ENCODE measurements around the gene RALGDS.
"Not testable (repeated sequence)": the region's sequence is repeated elsewhere in the genome, so short reads cannot be mapped to it uniquely, and the experiment has no call there.

RALGDS gene

DNA sequence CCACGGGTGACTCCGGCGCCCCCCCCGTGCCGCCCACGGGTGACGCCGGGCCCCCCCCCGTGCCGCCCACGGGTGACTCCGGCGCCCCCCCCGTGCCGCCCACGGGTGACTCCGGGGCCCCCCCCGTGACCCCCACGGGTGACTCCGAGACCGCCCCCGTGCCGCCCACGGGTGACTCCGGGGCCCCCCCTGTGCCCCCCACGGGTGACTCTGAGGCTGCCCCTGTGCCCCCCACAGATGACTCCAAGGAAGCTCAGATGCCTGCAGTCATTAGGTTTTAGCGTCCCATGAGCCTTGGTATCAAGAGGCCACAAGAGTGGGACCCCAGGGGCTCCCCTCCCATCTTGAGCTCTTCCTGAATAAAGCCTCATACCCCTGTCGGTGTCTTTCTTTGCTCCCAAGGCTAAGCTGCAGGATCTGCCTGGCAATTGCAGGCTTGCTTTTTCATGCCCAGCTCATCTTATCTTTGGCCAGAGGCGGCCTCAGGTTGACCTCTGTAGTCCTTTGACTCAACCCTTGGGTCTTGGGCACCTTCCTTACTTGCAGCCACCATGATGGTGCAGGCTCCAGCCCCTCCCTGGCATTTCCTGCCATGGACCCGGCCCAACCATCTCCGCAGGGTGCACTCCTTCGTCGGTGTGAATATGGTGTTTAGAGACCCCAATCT, 49.4 kb downstream of the RALGDS start:
- TF ChIP-seq, protein P1, sequence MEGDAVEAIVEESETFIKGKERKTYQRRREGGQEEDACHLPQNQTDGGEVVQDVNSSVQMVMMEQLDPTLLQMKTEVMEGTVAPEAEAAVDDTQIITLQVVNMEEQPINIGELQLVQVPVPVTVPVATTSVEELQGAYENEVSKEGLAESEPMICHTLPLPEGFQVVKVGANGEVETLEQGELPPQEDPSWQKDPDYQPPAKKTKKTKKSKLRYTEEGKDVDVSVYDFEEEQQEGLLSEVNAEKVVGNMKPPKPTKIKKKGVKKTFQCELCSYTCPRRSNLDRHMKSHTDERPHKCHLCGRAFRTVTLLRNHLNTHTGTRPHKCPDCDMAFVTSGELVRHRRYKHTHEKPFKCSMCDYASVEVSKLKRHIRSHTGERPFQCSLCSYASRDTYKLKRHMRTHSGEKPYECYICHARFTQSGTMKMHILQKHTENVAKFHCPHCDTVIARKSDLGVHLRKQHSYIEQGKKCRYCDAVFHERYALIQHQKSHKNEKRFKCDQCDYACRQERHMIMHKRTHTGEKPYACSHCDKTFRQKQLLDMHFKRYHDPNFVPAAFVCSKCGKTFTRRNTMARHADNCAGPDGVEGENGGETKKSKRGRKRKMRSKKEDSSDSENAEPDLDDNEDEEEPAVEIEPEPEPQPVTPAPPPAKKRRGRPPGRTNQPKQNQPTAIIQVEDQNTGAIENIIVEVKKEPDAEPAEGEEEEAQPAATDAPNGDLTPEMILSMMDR (IDR thresholded peaks at IDR 0.05; ENCODE audit: extremely low read depth, missing control alignments): no peak
- no peak for DNase-seq (ENCODE audit: low spot score)

GRCh38 chr9:133070985-133071384, 50.1 kb downstream of the RALGDS start:
- not testable (repeated sequence) for DNase-seq (ENCODE audit: low spot score)

GRCh38 chr9:133070500-133070961, 50.5 kb downstream of the RALGDS start:
- not testable (repeated sequence) for DNase-seq (ENCODE audit: low spot score)

GRCh38 chr9:133068431-133068830, 52.6 kb downstream of the RALGDS start:
- not testable (repeated sequence) for DNase-seq (ENCODE audit: low spot score)

GRCh38 chr9:133067813-133068212, 53.2 kb downstream of the RALGDS start:
- TF ChIP-seq, protein P1 (IDR thresholded peaks at IDR 0.05; ENCODE audit: extremely low read depth, missing control alignments): no peak
- no peak for DNase-seq (ENCODE audit: low spot score)

DNA sequence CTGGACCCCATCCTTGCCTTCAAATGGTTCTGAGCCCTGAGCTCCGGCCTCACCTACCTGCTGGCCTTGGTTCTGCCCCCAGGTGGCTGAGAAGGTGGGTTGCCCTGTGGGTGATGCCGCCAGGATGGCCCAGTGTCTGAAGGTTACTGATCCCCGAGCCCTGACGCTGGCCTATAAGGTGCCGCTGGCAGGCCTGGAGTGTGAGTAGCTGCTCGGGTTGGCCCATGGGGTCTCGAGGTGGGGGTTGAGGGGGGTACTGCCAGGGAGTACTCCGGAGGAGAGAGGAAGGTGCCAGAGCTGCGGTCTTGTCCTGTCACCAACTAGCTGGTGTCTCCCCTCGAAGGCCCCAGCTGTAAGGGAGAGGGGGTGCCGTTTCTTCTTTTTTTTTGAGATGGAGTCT, 54.0 kb downstream of the RALGDS start:
- DNase-seq (ENCODE audit: low spot score): no peak
- TF ChIP-seq, protein P1 (IDR thresholded peaks at IDR 0.05; ENCODE audit: extremely low read depth, missing control alignments): no peak

DNA sequence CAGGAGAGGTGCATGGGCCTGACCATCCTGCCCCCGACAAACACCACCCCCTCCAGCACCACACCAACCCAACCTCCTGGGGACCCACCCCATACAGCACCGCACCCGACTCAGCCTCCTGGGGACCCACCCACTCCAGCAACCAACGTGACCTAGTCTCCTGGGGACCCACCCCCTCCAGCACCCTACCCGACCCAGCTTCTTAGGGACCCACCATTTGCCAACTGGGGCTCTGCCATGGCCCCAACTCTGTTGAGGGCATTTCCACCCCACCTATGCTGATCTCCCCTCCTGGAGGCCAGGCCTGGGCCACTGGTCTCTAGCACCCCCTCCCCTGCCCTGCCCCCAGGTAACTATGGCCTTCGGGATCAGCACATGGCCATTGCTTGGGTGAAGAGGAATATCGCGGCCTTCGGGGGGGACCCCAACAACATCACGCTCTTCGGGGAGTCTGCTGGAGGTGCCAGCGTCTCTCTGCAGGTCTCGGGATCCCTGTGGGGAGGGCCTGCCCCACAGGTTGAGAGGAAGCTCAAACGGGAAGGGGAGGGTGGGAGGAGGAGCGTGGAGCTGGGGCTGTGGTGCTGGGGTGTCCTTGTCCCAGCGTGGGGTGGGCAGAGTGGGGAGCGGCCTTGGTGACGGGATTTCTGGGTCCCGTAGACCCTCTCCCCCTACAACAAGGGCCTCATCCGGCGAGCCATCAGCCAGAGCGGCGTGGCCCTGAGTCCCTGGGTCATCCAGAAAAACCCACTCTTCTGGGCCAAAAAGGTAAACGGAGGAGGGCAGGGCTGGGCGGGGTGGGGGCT, 54.7 kb downstream of the RALGDS start:
- DNase-seq (ENCODE audit: low spot score): no peak
- TF ChIP-seq, protein P1 (IDR thresholded peaks at IDR 0.05; ENCODE audit: extremely low read depth, missing control alignments): no peak

DNA sequence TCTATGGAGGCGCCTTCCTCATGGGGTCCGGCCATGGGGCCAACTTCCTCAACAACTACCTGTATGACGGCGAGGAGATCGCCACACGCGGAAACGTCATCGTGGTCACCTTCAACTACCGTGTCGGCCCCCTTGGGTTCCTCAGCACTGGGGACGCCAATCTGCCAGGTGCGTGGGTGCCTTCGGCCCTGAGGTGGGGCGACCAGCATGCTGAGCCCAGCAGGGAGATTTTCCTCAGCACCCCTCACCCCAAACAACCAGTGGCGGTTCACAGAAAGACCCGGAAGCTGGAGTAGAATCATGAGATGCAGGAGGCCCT, 56.0 kb downstream of the RALGDS start:
- no peak for DNase-seq (ENCODE audit: low spot score)

More for the DNA sequence above, 56.0 kb downstream of the RALGDS start:
- TF ChIP-seq, protein P1 (IDR thresholded peaks at IDR 0.05; ENCODE audit: extremely low read depth, missing control alignments): no peak

All from GM20000 (cell line).